GM19238 (cell line): ENCODE measurements around the gene CELSR1.
A peak's percentile ranks its signal among the peaks of the same experiment; 100 is the strongest.
"Not testable (repeated sequence)": the region's sequence is repeated elsewhere in the genome, so short reads cannot be mapped to it uniquely, and the experiment has no call there.

Experiments used
- DNase-seq: peaks from one replicate; pipeline ENCODE4 v3.0.0; 2011; ENCODE audit warnings: low spot score; ENCODE audit not compliant: insufficient read length

CELSR1 gene

GRCh38 chr22:46484861-46485595, 52.4 kb downstream of the CELSR1 start:
- no peak for DNase-seq

DNA sequence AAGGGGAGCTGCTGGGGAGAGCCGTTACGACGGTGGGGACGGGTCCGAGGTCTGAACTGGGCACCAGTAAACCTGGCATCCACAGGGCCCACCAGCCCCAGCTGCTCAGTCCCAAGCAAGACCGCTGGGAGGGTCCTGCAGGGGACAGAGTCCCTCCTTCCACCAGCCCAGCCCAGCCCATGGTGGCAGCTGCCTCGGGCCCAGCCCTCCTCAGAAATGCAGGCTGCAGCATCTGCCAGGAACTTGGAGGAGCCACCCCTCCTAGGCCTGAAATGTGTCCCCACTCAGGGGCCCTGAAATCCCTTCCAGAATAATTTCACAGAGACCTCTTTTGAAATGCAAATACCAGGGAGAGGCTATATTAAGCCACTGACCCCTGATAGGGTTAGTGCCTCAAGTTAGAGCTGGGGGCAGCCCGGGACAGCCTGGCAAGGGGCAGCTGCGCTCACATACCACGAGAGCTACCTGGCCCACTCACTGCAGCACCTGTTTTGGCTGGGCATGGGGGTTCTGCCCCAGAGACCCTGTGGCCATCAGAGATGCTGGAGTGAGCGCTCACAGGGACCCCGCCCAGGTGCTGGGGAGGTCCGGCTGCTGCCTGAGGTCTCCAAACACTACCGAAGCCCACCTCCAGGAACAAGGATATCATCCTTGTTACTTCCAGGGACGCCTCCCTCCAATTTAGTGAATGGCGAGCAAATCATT, 53.1 kb downstream of the CELSR1 start:
- no peak for DNase-seq

DNA sequence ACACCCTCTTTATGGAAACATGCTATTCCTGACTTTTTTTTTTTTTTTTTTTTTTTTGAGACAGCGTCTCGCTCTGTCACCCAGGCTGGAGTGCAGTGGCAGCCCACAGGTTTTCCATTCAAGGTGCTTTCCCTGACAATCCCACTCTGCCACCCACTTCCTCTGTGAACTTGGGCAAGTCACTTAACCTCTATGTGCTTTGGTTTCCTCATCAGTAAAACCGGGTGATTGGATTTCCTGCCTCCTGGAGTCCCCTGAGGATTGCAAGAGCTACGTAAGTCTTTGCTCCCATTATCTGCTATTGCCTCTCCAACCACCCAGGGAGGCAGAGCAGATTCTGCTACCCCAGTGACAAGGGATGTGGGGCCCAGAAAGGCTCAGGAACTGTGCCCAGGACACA, 54.1 kb downstream of the CELSR1 start:
- DNase-seq, result no peak

- DNase-seq, result no peak
Measured at GRCh38 chr22:46482056-46482675, 55.3 kb downstream of the CELSR1 start.

- no peak for DNase-seq
Measured at GRCh38 chr22:46481386-46481785, 56.0 kb downstream of the CELSR1 start.

DNA sequence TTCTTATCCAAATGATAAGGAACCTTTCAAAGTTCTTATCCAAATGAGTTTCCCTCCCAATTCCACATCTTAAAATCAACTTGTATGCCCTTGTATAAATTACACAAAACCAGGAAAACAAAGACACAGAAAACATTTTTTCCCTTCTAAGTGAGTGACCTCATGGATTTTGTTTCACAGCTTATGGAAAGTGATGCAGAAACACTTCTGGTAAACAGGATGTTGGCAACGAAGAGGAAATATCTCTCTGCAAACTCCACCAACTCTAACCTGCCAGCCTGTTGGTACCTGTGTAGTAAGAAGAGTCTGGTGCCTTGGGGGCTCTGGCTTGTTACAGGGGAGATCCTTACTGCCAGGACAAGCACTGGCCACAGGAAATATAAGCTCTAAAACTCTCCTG, 57.0 kb downstream of the CELSR1 start:
- no peak for DNase-seq

DNA sequence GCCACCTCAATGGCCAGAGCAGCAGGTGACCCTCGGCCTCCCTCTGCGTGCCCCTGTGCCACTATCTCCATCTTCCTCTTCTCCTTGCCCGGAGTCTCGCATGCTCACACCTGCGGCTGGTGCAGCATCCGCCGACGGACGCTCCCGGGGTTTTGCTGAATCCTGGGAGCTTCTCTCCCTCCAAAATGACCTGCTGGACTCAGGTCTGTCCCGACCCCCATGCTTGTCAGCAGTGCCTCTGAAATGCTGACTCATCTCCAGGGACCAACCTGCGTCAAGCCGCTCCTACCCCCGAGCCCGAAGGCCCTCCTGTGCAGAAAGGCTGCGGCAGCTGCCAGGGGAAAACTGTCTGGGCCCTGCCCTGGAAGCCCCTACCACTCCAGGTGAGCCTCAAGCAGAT, 58.4 kb downstream of the CELSR1 start:
- no peak for DNase-seq

- DNase-seq, result no peak
Measured at GRCh38 chr22:46478083-46478551, 59.3 kb downstream of the CELSR1 start.

DNA sequence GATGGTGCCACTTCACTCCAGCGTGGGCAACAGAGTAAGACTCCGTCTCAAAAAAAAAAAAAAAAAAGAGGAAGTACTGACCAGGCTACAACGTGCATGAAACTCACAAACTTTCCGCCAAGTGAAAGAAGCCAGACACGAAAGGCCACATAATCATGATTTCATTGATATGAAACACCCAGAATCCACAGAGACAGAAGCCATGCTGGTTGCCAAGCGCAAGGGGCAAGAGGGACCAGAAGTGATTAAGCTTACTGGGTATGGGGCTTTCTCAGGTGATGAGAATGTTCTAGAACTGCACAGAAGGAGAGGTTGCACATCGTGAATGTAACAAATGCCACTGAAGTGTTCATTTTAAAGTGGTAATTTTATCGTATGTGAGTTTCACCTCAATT, 60.9 kb downstream of the CELSR1 start:
- peak; percentile 26 for DNase-seq

DNA sequence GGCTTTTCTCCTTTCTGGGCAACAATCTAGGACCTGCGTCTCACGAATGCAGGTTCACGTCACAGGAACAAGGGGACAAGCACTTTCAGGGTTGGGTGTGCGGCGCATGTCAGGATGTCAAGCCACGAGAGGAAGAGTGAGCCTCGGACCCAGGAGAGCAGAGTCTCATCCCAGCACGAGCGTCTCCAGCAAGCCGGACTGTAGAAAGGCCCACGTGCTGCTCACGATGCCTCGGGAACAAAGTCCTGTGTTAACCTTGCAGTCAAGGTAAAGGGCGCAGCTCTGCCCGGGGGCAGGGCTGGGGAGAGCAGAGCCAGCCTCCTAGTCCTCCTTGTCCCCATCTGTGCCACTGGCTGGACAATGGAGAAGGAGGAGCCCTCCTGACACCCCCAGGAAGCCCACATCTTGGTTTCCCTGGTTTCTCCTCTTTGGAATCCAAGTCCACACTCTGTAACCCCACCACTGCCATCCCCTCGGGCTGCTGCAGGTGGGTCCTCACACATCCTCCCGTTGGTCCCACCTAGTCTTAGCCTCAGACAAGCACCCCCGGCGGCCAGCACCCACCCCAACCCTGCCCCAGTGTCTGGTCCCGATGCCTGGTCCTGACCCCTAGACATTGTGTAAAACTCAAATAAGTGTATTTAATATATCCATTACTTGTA, 63.4 kb downstream of the CELSR1 start:
- no peak for DNase-seq

GRCh38 chr22:46473021-46473779, 64.2 kb downstream of the CELSR1 start:
- no peak for DNase-seq

- DNase-seq, result no peak
Measured at GRCh38 chr22:46472722-46473016, 64.8 kb downstream of the CELSR1 start.

DNA sequence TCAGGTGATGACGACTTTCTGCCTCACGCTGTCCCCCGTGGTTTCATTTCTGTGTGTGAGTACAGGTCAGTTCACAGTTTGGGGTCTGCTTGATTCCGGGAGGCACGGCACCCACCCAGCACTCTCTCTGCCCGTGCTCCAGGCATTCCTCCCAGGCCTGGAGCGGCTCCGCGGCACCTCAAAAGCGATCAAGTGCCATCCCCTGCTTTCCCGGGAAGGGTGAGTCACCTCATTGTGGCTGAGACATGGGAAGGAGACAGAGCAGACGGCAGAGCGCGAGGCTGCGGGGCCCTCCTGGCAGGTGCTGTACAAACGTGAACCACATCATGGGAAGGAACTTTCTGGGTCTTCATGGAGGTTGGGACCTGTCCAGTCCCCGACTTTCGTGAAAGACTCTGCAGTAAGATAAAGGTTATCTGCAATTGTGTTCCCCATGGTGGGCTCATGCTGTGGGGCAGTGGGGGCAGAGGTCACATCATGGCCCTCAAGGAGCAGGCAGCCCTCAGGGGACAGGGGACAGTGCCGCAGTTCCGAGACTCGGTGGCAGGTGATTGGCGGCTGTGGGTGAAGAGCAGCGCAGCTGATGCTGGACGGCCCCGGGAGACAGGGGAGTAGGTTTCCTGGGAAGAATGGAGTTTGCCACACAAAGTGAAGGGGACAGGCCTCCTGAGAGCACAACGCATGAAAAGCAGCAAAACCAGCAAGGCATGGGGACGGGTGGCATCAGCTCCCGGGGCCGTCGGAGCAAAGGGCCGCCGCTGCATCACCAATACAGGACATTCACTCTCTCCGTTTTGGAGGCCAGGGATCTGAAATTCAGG, 65.3 kb downstream of the CELSR1 start:
- no peak for DNase-seq

DNA sequence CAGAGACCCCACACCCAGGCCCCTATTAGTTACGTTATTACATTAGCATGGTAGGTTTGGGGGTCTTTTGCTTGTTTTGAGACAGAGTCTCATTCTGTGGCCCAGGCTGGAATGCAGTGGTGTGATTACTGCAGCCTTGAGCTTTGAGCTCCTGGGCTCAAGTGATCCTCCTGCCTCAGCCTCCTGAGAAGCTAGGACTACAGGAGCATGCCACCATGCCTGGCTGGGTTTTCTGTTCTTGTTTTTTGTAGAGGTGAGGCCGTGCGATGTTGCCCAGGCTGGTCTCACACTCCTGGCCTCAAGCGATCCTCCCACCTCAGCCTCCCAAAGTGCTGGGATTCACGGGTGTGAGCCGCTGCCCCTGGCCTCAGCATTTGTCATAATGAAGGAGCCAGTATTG, 66.1 kb downstream of the CELSR1 start:
- not testable (repeated sequence) for DNase-seq

DNA sequence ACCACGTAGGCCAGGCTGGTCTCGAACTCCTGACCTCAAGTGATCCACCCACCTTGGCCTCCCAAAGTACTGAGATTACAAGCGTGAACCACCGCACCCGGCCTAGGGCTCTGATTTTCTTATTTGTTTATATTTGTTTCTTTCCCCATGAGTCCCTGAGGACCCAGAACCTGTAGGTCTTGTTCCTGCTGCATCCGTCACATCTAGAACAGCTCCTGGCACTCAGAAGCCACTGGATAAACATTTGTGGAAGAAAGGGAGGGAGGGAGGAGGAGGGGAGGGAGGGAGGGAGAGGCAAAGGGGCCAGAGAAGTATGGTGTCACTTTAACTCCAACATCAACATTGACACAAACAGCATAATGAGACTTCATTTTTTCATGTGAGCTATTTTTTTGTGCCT, 67.7 kb downstream of the CELSR1 start:
- no peak for DNase-seq

DNA sequence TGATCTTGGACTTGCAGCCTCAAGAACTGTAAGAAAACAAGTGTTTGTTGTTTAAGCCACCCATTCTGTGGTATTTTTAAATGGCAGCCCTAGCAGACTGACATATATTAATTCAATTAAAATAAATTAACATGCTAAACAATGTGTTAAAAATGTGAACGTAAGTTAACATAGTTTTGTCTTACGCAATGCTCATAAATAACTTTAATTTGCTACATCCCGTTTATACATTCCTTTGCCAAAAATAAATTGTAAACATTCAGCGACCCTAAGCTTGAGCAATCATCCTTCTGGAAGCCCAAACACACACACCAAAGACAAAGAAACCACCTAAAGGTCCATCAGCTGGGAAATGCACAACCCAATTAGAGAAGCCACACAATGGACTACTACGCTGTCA, 70.4 kb downstream of the CELSR1 start:
- DNase-seq, result no peak

DNA sequence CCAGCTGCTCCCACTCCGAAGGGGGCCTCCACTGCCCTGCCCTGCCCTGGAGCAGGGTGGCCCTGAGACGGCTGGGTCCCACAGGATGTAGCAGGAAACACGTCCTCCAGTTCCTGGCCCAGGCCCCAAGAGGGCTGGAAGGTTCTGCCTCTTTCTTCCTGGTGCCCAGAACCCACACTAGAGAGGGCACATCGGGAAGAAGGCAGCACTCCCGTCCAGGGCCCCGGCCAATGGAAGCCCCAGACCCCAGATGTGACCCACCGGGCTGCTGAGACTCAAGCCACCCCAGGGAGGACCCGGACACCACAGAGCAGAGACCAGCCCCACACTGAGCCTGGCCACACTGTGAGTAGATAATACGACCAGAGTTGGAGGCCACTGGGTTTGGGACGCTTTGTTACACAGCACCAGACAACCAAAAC, 71.2 kb downstream of the CELSR1 start:
- DNase-seq, result no peak

DNA sequence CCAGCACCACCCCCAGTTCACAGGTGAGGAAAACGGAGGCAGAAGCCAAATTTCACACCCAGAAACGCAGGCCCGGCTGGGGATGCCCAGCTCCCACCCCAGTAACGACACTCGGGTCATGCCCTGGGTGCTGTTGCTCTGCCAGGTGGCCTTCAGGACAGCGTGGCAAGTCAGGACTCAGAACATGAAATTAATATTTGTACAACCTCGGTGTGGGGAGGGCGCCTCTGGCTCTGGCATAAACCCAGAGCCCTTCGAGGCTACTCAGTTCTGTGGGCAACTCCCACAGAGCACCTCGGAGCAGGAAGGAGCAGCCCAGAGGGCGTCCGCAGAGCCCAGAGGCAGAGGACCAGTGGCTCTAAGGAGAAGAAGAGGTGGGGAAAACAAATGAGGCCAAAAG, 71.6 kb downstream of the CELSR1 start:
- no peak for DNase-seq

DNA sequence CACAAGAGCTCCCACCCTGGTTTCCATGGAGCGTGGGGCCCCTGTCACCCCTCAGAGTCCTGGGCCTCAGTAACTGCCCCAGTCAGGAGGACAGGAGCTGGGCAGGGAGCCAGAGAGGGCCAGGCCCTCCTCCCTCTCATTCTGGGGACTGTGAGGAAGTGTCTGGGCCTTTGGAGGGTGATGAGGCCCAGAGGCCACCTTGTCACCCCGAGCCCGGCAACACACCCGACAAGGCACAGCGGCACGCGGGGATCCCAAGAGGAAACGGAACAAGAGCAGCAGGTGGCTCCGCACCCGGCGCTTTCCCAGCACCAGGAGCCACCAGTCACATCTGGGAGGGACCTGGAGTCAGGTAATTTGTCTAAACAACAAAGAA, 72.1 kb downstream of the CELSR1 start:
- no peak for DNase-seq

- DNase-seq, result no peak
Measured at GRCh38 chr22:46464701-46465344, 72.6 kb downstream of the CELSR1 start.
